ENCODE results near the gene TMEM63A.
"Not testable (repeated sequence)": the region's sequence is repeated elsewhere in the genome, so short reads cannot be mapped to it uniquely, and the experiment has no call there.

DNA sequence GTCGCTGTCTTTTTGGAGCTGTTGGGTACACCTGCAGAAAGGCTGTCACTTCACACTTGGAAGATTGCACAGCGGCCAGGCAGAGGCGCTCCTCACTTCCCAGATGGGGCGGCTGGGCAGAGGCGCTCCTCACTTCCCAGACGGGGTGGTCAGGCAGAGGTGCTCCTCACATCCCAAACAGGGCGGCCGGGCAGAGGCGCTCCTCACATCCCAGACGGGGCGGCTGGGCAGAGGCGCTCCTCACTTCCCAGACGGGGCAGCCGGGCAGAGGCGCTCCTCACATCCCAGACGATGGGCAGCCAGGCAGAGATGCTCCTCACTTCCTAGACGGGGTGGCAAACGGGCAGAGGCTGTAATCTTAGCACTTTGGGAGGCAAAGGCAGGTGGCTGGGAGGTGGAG lies 86.1 kb downstream of the TMEM63A start:
- not testable (repeated sequence) for TF ChIP-seq POLR2A (IDR thresholded peaks at IDR 0.05)
- TF ChIP-seq, protein P1, sequence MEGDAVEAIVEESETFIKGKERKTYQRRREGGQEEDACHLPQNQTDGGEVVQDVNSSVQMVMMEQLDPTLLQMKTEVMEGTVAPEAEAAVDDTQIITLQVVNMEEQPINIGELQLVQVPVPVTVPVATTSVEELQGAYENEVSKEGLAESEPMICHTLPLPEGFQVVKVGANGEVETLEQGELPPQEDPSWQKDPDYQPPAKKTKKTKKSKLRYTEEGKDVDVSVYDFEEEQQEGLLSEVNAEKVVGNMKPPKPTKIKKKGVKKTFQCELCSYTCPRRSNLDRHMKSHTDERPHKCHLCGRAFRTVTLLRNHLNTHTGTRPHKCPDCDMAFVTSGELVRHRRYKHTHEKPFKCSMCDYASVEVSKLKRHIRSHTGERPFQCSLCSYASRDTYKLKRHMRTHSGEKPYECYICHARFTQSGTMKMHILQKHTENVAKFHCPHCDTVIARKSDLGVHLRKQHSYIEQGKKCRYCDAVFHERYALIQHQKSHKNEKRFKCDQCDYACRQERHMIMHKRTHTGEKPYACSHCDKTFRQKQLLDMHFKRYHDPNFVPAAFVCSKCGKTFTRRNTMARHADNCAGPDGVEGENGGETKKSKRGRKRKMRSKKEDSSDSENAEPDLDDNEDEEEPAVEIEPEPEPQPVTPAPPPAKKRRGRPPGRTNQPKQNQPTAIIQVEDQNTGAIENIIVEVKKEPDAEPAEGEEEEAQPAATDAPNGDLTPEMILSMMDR (IDR thresholded peaks at IDR 0.05), result not testable (repeated sequence)

Measured in breast epithelium (tissue), 3 donors.